ENCODE results near the gene CACNB1. TPM values are rescaled to one million over a fixed set of nuclear protein-coding genes. Genes with fewer than 3 reads are reported as not detected.

Gene CACNB1
- 13.6 TPM for polyA plus RNA-seq (2013, experiment 1 of 2; ENCODE audit: insufficient read length)
- 13.8 TPM for polyA plus RNA-seq (2013, experiment 2 of 2; ENCODE audit: insufficient read length)

DNA sequence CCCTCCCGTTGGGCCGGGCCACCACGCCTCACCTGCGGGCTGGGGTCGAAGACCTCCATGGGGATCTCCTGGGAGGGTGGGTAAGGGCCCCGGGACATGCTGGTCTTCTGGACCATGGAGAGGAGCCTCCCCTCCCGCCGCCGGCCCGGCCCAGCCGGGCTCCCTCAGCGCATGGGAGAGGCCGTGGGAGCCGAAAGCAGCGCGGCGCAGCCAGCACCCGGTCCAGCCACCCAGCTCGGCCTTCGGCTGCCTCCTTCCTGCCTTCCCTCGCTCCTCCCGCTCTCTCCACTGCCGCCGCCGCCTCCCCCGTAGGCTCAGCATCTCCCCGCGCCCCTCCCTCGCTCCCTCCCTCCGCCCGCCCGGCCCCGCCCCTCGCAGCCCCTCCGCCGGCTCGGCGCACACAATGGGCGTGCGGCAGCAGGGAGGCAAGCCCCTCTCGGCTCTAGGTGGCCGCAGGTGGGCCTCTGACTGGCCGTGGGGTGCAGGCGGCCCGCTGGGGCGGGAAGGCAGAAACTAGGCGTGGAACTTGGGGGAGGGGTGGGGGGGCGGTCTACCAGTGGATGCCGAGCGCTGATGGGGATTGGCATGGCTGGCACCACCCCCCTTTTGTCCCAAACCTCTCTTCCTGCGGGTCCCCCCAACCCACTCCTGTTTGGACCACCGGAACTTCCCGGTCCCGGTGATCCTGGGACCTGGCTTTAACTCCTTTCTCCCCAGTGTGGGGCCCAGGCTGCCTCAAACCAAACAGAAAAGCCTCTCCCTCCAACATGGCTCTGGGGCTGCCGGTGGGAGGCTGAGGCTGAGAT is at the start of gene CACNB1:
Gene CACNB1 (minus strand): TSS at position 290 of the 806 bp plus-strand sequence. CDS start 174 bp downstream, at position 116.
- peak; percentile 85 for DNase-seq

- no peak for DNase-seq
Observed at GRCh38 chr17:39246274-39246673, 48.8 kb upstream of the CACNB1 start.

DNA sequence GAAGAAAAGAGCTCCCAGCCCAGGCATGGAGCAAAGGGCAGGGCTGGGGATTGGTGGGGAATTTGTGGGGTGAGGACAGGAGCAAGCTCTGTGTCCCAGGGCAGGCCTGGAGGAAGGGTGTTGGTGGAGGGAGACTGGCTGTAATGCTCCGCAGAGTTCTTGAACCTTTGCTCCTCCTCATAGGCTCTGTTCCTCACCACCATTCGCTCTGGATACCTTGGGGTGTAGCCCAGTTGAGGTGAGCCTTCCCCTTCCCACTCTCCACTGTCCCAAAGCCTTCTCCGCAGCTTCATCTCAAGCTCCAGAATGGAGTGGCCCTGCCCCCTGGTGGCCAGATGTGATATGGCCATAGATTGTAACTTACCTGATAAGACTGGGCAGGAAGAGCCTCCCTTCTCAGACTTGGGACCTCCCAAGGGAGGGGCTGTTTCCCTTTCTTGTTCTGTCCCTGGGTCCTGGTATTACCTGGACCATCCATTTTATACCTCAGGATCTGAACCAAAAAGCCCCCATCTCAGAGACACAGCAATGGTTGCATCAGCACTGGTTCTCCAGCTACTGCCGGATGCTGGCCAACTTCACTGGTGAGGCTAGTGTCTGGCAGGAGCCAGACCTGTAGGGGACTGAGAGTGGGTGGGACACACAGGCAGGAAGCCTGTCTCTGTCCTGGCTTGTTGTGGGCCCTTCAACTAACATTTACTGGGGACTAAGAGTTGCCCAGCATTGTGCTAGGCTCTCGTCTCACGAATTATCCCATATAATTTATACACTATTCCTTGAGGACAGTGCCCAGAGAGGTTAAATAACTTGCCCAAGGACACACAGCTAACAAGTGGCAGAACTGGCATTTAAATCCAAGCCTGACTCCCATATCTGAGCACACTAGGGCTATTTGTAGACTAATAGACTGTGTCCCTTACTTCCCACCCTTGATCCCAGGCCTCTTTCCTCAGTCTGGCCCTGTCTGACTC is 47.4 kb upstream of the CACNB1 start:
- peak; percentile 75 for DNase-seq

DNA sequence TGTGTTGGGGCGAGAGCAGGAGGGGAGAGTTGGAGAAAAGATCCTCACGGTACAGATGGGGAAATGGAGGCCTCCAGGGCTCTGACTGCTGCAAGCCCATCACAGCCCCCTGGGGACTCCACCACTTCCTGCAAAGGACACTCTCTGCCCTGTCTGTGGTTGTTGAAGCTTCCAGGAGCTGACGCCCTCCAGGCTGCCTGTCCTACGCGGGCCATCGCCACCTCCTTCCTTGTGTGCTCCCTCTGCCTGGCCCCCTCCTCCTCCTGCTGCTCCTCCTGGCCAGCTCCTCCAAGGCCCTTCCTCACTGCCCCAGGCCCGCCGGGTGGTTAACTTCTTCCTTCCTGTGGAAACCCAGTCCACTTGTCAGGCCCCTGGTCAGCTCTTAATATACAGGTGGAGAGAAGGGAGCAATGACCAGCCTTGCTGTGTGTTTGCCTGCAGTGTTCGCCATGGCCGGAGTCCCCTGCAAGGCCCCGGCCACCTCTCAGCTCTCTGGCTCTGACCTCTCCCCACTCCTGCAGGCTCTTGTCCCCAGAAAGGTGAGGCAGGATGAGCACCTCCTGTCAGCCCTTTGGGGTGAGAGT is 46.6 kb upstream of the CACNB1 start:
- DNase-seq, result peak; percentile 57

DNA sequence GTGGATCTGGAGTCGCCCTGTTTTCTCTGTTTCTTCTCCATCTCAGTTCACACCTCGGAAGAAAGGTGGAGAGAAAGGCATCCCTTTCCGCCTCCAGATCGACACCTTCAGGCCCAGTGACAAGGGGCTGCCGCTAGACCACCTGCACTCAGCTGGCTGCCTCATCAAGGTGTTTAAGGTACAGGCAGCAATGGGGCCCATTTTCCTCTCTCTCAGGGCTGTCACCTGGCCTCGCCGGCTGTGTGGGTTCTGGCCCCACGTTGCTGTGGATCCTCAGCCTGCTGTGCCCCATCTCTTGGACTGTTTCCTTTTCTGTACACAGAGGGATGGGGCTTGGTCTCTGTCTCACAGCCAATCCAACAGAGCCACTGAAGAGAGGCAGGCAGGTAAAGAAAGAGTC is 45.7 kb upstream of the CACNB1 start:
- DNase-seq, result no peak

GRCh38 chr17:39240631-39241030 is 43.2 kb upstream of the CACNB1 start:
- no peak for DNase-seq

DNA sequence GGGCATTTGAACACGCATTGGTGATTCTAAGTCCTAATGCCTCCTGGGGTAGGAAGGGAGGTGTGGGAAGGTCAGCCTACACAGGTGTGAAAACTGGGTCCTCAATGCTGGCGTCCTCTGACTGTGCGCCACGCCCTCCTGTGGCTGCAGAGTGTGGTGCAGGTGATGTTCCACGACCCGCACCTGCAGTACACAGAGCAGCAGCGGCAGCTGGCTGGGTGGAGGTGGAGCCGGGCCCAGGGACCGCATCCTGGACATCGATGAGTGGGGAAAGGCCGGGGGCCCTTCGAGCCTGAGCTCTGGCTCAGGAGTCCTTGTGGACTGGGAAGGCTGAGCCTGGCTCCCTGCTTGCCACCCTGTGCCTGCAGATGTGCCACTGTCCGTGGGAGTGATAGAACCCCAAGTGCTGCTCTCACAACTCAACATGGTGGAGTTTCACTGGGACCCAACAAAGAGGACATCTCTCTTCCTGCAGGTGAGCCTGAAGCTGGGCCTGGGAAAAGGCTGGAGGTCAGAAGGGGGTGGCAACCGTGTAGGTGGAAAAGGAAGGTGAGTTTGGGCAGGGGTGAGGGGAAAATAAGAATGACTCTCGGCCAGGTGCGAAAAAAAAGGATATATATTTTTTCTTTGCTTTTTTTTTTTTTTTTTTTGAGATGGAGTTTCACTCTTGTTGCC is 42.3 kb upstream of the CACNB1 start:
- DNase-seq, result no peak

DNA sequence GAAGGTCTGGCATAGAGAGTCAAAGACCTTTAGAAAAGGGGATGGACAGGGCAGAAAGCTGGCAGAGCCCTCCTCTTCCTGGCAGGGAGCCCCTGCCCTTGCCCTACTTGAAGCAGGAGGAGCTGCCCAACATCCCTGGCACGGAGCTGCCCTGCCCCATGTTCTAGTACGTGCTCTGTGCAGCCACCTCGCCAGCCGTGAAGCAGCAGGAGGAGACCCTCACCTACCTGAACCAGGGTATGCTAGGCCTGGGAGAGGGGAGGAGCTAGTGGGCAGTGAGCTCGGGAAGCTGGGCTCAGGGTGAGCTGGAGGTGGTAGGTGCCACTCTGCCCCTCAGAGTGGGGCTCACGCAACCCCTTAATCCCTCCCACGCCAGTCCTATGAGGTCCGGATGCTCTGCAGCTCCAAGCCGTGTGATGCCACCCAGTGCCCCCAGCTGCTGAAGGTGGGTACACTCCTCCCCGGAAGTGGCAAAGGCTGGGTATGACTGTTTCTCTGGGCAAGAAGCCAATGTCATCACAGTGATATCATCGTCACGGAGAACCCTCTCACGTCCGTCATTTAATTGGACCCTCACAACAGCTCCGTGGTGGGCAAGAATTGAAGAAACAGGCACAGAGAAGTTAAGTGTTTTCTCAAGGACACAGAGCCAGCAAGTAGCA is 41.0 kb upstream of the CACNB1 start:
- DNase-seq, result peak; percentile 42

- DNase-seq, result no peak
Observed at GRCh38 chr17:39237586-39237985, 40.1 kb upstream of the CACNB1 start.

GRCh38 chr17:39236981-39237441 is 39.5 kb upstream of the CACNB1 start:
- no peak for DNase-seq

DNA sequence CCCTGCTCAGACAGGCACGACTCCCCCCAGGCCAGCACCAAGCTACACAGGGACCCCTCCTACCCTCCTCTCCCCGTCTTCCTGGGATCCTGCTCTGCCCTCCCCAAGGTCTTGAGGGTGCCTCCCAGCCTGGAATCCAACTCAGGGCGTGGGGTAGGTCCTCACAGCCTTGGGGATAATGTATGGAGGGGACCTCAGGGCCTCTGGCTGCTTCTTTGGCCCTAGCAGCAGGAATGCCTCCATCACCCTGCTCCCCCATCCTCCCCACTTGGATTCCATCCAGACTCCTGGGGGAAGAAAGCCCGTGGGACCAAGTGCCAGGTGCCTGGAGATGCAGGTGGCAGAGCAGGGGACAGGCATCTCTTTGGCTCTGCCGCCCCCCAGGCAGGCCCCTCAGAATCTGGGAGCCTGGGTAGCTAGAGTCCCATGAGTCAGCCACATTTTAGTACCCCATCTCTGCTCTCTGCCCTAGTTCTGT is 39.0 kb upstream of the CACNB1 start:
- no peak for DNase-seq

DNA sequence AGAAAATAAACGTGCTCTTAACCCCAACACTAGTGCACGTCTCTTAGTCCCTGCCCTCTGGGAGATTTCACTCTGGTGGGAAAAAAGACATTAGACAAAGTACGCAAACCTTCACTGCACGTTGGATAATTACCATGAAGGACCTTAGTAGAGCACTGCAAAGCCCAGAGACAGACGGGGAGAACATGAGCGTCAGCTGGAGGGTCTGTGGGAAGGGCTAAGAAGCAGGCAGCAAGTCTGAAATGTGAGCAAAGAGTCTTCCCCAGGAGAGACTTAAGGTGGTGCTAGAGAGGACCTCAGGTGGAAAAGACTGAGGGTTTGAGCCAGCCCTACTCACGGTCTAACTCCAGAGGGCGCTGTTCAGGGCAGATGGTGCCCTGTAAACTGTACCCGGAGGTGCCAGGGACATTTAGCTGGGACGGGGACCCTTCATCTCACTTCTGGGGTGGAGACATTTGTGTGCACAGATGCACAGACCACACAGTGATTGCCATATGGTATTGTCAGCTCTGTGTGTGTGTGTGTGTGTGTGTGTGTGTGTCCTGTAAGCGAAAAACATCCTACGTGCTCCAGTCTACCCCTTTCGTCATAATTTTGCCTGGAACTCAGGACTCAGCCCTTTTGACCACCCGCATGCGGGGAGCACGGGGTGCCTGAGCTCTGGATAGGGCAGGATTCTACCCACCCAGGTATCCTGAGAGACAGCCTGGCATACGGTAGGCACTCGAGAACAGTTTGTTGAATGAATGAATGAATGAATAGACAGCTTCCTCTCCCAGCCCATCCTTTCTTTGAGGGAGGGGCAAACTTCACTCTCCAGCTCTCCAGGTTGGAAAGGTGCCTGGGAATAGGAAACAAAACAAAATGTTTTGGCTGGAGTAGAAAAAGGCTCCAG is 38.3 kb upstream of the CACNB1 start:
- peak; percentile 60 for DNase-seq

GRCh38 chr17:39231591-39232551 is 34.4 kb upstream of the CACNB1 start:
- peak; percentile 60 for DNase-seq

DNA sequence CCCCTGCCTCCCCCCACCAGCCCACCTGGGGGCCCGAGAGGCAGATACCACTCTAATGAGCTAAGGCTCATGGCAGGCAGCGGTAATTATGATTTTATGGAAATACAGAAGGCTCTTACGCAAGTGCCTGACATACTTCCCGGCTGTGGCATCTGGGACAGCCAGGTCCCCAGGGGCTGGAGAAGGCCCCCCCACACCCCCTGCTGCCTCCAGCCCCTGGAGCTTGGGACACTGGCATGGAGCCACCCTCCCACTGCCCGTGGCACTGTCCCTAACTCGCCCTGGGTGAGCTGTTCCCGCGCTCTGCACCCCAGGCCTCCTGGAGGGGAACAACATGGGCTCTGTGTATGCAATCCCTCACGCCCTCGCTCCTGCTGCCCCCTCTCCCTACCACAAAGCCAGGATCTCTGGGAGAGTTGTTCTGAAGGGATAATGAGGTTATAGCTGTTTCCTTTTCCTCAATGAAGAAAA is 33.7 kb upstream of the CACNB1 start:
- DNase-seq, result peak; percentile 16

- DNase-seq, result no peak
Observed at GRCh38 chr17:39230361-39230760, 32.9 kb upstream of the CACNB1 start.

DNA sequence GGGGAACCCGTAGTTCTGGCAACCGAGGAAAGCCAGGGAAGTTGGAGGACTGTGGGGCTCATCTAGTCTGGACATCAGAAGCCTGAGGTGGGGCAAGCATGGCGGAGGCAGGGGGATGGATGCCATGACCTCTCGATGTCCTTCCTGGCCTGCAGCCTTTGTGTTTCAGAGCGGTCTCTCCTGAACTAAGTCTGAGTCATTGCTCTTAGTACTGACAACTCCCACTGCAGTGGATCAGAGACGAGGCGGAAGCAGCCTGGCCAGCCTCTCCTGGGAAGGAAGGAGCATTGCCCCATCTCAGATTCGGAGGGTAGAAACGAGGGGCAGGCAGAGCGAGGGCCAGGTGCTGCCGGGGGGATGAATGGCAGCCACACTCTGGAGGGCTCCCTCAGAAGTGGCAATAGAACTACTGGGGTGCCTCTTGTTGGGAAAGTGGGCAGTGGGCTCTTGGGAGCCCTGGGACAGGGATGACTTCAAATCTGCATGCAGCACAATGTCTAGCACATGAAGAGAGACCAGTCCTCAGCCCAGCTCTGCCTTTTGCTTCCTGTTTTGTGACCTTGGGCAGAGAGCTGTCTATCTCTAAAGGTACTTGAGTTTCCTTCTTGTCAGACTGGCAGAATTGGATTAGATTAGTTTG is 31.9 kb upstream of the CACNB1 start:
- peak; percentile 60 for DNase-seq

- no peak for DNase-seq
Observed at GRCh38 chr17:39227364-39227919, 30.0 kb upstream of the CACNB1 start.
